K562 (cell line): ENCODE data around the gene GAPDHS. TPM values are rescaled to one million over a fixed set of nuclear protein-coding genes. Genes with fewer than 3 reads are reported as not detected.
A peak's percentile ranks its signal among the peaks of the same experiment; 100 is the strongest.

ENCODE experiments used
- ARNT ChIP-seq, 2 experiments: fragments of 450-650 bp; IDR thresholded peaks; 2 replicates each; pipeline ENCODE4 v1.6.1; 2016; ENCODE audit warnings: mild to moderate bottlenecking in 1 of 2
- CBX8 ChIP-seq: fragments of 200-600 bp; sonication (generic); IDR thresholded peaks from 2 replicates; pipeline ENCODE4 v1.6.1; 2012; ENCODE audit warnings: borderline replicate concordance, mixed run types, low read depth, mild to moderate bottlenecking, moderate library complexity, mixed read lengths, low read length, control low read depth, inconsistent platforms; ENCODE audit not compliant: poor library complexity, severe bottlenecking; ENCODE audit errors: extremely low read depth
- HNRNPUL1 ChIP-seq: fragments of 200-400 bp; formaldehyde crosslinking; IDR thresholded peaks from 2 replicates; pipeline ENCODE4 v1.6.1; 2017; ENCODE audit warnings: low read length
- LCOR ChIP-seq: sonication (generic); formaldehyde crosslinking; IDR thresholded peaks from 2 replicates; pipeline ENCODE4 v1.8.0; 2022; ENCODE audit warnings: mild to moderate bottlenecking, missing genetic modification reagents
- MCM2 ChIP-seq: fragments of 450-650 bp; IDR thresholded peaks from 2 replicates; pipeline ENCODE4 v1.6.1; 2017; ENCODE audit warnings: low read depth, mild to moderate bottlenecking
- MXI1 ChIP-seq: IDR thresholded peaks from 2 replicates; pipeline ENCODE4 v1.6.1; 2011; ENCODE audit warnings: low read depth, mild to moderate bottlenecking, improper control_type of control experiment, low read length
- NKRF ChIP-seq: fragments of 450-650 bp; IDR thresholded peaks from 2 replicates; pipeline ENCODE4 v1.6.1; 2016; ENCODE audit warnings: borderline replicate concordance
- RBBP5 ChIP-seq: fragments of 200-600 bp; sonication (generic); IDR thresholded peaks from 2 replicates; pipeline ENCODE4 v1.6.1; 2012; ENCODE audit warnings: borderline replicate concordance, mild to moderate bottlenecking, low read length, control low read depth, inconsistent platforms; ENCODE audit not compliant: insufficient read depth, poor library complexity, severe bottlenecking
- RCOR1 ChIP-seq, 2 experiments: IDR thresholded peaks; 2 replicates each; pipeline ENCODE4 v1.6.1; 2012; ENCODE audit warnings: low read depth in 2 of 2, low read length in 2 of 2, borderline replicate concordance in 1 of 2, improper control_type of control experiment in 1 of 2
- SIX5 ChIP-seq, 2 experiments: IDR thresholded peaks; 2 replicates each; pipeline ENCODE4 v1.6.1; 2011; ENCODE audit warnings: low read length in 2 of 2, borderline replicate concordance in 1 of 2, low read depth in 1 of 2, mild to moderate bottlenecking in 1 of 2, moderate library complexity in 1 of 2; ENCODE audit not compliant: insufficient read depth in 1 of 2
- SRF ChIP-seq, 2 experiments: fragments of 250-450, 450-650 bp in 1 of 2; sonication (Bioruptor Pico) in 1 of 2; sonication (generic) in 1 of 2; formaldehyde crosslinking; IDR thresholded peaks; 2 replicates each; pipeline versions ENCODE4 v1.5.0 to v1.5.1; 2020 to 2022; ENCODE audit warnings: mild to moderate bottlenecking in 1 of 2, missing genetic modification reagents in 1 of 2
- SRSF3 ChIP-seq: fragments of 200-400 bp; formaldehyde crosslinking; IDR thresholded peaks from 2 replicates; pipeline ENCODE4 v1.6.1; 2016; ENCODE audit warnings: mild to moderate bottlenecking, low read length, moderate library complexity; ENCODE audit not compliant: insufficient read depth
- TOE1 ChIP-seq, 2 experiments: fragments of 450-650 bp in 1 of 2; sonication (generic) in 1 of 2; formaldehyde crosslinking in 1 of 2; IDR thresholded peaks; 2 replicates each; pipeline versions ENCODE4 v1.7.1 to v1.8.0; 2016 to 2022; ENCODE audit warnings: borderline replicate concordance in 2 of 2, mild to moderate bottlenecking in 2 of 2, antibody characterized with exemption in 1 of 2, inconsistent platforms in 1 of 2, low read depth in 1 of 2, missing genetic modification reagents in 1 of 2, moderate library complexity in 1 of 2
- ZNF140 ChIP-seq: fragments of 250-450 bp; sonication (Bioruptor Pico); IDR thresholded peaks from 2 replicates; pipeline ENCODE4 v1.8.0; 2021; ENCODE audit warnings: moderate library complexity, mild to moderate bottlenecking, inconsistent platforms
- ZNF695 ChIP-seq: fragments of 450-650 bp; formaldehyde crosslinking; IDR thresholded peaks from 2 replicates; pipeline ENCODE4 v1.4.0; 2020; ENCODE audit warnings: mild to moderate bottlenecking, moderate library complexity
- ZNF699 ChIP-seq: fragments of 250-450 bp; sonication (Bioruptor Pico); IDR thresholded peaks from 2 replicates; pipeline ENCODE4 v1.8.0; 2021; ENCODE audit warnings: mild to moderate bottlenecking, moderate library complexity; ENCODE audit not compliant: insufficient replicate concordance
- ZNF740 ChIP-seq, 3 experiments: fragments of 200-800 bp in 1 of 3; sonication (Bioruptor generic) in 1 of 3; sonication (generic) in 1 of 3; formaldehyde crosslinking in 1 of 3; IDR thresholded peaks; 2 replicates each; pipeline versions ENCODE4 v1.6.1 to v1.8.0; 2016 to 2022; ENCODE audit warnings: mild to moderate bottlenecking in 2 of 3, missing compliant biosample characterization in 2 of 3, missing genetic modification characterization in 2 of 3, missing genetic modification reagents in 1 of 3
- ZNF764 ChIP-seq: fragments of 250-450 bp; sonication (Bioruptor Pico); IDR thresholded peaks from 2 replicates; pipeline ENCODE4 v1.4.0; 2020; ENCODE audit warnings: low read depth, mild to moderate bottlenecking, moderate library complexity
- polyA plus RNA-seq, 8 experiments: library from polyadenylated mRNA; depleted of rRNA in 4 of 8; stranded (reverse) in 5 of 8; unstranded in 3 of 8; fragments of >200 nt; fragmentation: Nextera tagmentation in 2 of 8; fragmentation: Illumina TruSeq in 1 of 8; extraction: Ambion mirVana in 2 of 8; extraction: Trizol in 1 of 8; gene quantifications; 2 replicates each; pipeline versions ENCODE4 v1.2.1 to v1.2.3, GENCODE V29; 2011 to 2014; ENCODE audit warnings: inconsistent platforms in 1 of 8, missing spikeins in 1 of 8
- total RNA-seq, 7 experiments: library from RNA; depleted of rRNA in 6 of 7; stranded (reverse); fragments of >200 nt in 6 of 7; fragmentation: Illumina TruSeq in 2 of 7; extraction: Trizol in 2 of 7; gene quantifications; 2 replicates each; pipeline versions ENCODE4 v1.2.1 to v1.2.3, GENCODE V29; 2011 to 2021; ENCODE audit warnings: low replicate concordance in 1 of 7
- TF ChIP-seq, protein P1 (sequence below): fragments of 450-650 bp; IDR thresholded peaks from 2 replicates; pipeline ENCODE4 v1.6.1; 2017; ENCODE audit warnings: antibody characterized with exemption

GAPDHS gene
- total and polyA plus RNA-seq, 9 of the 15 experiments (the other 6 are each of a cell fraction or from before 2014, with no cell fraction given): 0.08 to 0.12 TPM; not detected in 7

DNA sequence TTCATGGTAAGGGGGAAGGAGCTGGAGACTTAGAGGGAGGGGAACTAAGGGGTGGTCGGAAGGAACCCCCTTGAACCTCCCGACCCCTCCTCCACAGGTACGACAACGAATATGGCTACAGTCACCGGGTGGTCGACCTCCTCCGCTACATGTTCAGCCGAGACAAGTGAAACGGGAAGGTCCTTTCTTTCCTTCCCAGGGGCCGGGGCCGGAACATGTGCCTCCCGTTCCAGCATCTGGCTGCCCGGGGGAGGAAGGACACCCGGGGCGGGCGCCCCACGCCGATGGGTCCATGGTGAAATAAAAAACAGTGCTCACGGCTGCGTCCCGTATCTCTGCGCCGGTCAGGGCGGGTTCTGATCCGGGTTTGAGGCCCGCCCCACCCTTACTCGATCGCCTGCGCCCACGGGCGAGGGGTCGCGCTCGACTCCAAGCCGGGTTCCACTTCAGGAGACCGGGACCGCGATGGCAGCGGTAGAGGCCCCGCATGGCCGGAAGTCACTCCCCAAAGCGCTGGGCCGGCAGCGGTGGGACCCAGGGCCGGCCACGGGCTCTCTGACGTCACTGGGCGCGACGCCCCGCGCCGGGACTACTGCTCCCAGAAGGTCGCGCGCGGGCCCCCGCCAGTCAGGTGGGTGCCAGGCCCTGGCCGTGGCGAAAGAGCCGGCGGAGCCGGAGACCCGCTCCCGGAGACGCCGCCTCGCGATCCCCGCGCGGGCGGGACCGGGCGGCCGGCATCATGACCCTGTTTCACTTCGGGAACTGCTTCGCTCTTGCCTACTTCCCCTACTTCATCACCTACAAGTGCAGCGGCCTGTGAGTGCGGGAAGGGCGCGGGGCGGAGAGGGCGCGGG is 12.0 kb downstream of the GAPDHS start, which contains the start of gene TMEM147 (continued):
- TF ChIP-seq RBBP5: peak; percentile 61
- TF ChIP-seq HNRNPUL1: no peak
- TF ChIP-seq ZNF764 (CRISPR knock-in tag): no peak
- TF ChIP-seq ARNT (IDR thresholded peaks at IDR 0.05): no peak
- peak; percentile 61 for TF ChIP-seq NKRF
- TF ChIP-seq ZNF140 (CRISPR knock-in tag): no peak
- no peak for TF ChIP-seq SRSF3
- no peak for TF ChIP-seq ZNF695 (CRISPR knock-in tag)
- TF ChIP-seq MCM2: no peak
- TF ChIP-seq LCOR (CRISPR knock-in tag): 0 out of 2 replicates have a peak, but pooled peaks have one; percentile 53
- TF ChIP-seq, protein P1, sequence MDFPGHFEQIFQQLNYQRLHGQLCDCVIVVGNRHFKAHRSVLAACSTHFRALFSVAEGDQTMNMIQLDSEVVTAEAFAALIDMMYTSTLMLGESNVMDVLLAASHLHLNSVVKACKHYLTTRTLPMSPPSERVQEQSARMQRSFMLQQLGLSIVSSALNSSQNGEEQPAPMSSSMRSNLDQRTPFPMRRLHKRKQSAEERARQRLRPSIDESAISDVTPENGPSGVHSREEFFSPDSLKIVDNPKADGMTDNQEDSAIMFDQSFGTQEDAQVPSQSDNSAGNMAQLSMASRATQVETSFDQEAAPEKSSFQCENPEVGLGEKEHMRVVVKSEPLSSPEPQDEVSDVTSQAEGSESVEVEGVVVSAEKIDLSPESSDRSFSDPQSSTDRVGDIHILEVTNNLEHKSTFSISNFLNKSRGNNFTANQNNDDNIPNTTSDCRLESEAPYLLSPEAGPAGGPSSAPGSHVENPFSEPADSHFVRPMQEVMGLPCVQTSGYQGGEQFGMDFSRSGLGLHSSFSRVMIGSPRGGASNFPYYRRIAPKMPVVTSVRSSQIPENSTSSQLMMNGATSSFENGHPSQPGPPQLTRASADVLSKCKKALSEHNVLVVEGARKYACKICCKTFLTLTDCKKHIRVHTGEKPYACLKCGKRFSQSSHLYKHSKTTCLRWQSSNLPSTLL: no peak
- TF ChIP-seq RCOR1 (IDR thresholded peaks at IDR 0.05; ENCODE audit: borderline replicate concordance in 1 of 2, low read depth in 2 of 2, low read length in 2 of 2): no peak
- TF ChIP-seq MXI1: peak; percentile 62
- no peak for TF ChIP-seq TOE1 (IDR thresholded peaks at IDR 0.05; ENCODE audit: borderline replicate concordance)
- TF ChIP-seq TOE1 (CRISPR knock-in tag; IDR thresholded peaks at IDR 0.05; ENCODE audit: borderline replicate concordance, low read depth): no peak
- TF ChIP-seq SRF (CRISPR knock-in tag; IDR thresholded peaks at IDR 0.05): no peak; a peak in 1 of 4 replicates
- TF ChIP-seq SIX5 (IDR thresholded peaks at IDR 0.05; ENCODE audit: borderline replicate concordance in 1 of 2, insufficient read depth in 1 of 2, low read depth in 1 of 2, low read length in 2 of 2): peak; percentile 63 to 76; a peak in 3 of 4 replicates
- peak; percentile 27; the same call in 1 of the 2 replicates for TF ChIP-seq ZNF740 (CRISPR knock-in tag; IDR thresholded peaks at IDR 0.05)
- no peak for TF ChIP-seq ZNF740 (tag; IDR thresholded peaks at IDR 0.05)
- TF ChIP-seq ZNF699 (CRISPR knock-in tag): no peak
- no peak for TF ChIP-seq CBX8
